ENCODE results near the gene TMEM61. TPM values are rescaled to one million over a fixed set of nuclear protein-coding genes. Genes with fewer than 3 reads are reported as not detected.
"Not testable (repeated sequence)": the region's sequence is repeated elsewhere in the genome, so short reads cannot be mapped to it uniquely, and the experiment has no call there.

Gene TMEM61
- not detected for polyA plus RNA-seq (2012; ENCODE audit: insufficient read depth, insufficient read length, low read depth)

- Histone ChIP-seq H3K4me1 (no peaks in the 10 kb centered on the region), H3K36me3 (no peaks in the 10 kb centered on the region), H3K27me3 (peaks cover 6% of the 10 kb centered on the region), H3K9me3 (no peaks in the 10 kb centered on the region), H3K4me3 (ENCODE audit: low read depth, low read length) (no peak within 1 kb of the TSS)
- no peak for TF ChIP-seq CTCF (IDR thresholded peaks at IDR 0.05; ENCODE audit: low read depth, low read length)
- no peak for DNase-seq
Measured at GRCh38 chr1:54980528-54981241, at the start of gene TMEM61. TSS of gene TMEM61 (plus strand) at chr1:54980628. CDS start at chr1:54981066, 438 bp downstream.

- Histone ChIP-seq H3K27me3 (no peaks in the 10 kb centered on the region), H3K9me3 (no peaks in the 10 kb centered on the region), H3K36me3 (no peaks in the 10 kb centered on the region), H3K4me1 (no peaks in the 10 kb centered on the region), H3K4me3 (ENCODE audit: low read depth, low read length) (no peak overlapping the region)
- DNase-seq: no peak
- no peak for TF ChIP-seq CTCF (IDR thresholded peaks at IDR 0.05; ENCODE audit: low read depth, low read length)
Measured at GRCh38 chr1:54931275-54931840, 49.1 kb upstream of the TMEM61 start.

GRCh38 chr1:54934081-54934480, 46.3 kb upstream of the TMEM61 start:
- H3K4me1 ChIP-seq; H3K4me3 ChIP-seq (ENCODE audit: low read depth, low read length): not testable (repeated sequence)

GRCh38 chr1:54934869-54935268, 45.6 kb upstream of the TMEM61 start:
- H3K4me3 ChIP-seq (ENCODE audit: low read depth, low read length): no peak overlapping the region
- H3K9me3 ChIP-seq: no peaks in the 10 kb centered on the region
- no peak for DNase-seq
- H3K4me1 ChIP-seq: no peaks in the 10 kb centered on the region
- H3K27me3 ChIP-seq: no peaks in the 10 kb centered on the region
- TF ChIP-seq CTCF (IDR thresholded peaks at IDR 0.05; ENCODE audit: low read depth, low read length): no peak
- H3K36me3 ChIP-seq: no peaks in the 10 kb centered on the region

More at GRCh38 chr1:54934081-54934480, 46.3 kb upstream of the TMEM61 start:
- DNase-seq, H3K9me3 ChIP-seq, H3K36me3 ChIP-seq, H3K27me3 ChIP-seq: not testable (repeated sequence)

- TF ChIP-seq CTCF (IDR thresholded peaks at IDR 0.05; ENCODE audit: low read depth, low read length): no peak
- no peak for DNase-seq
- no peak overlapping the region for H3K4me3 ChIP-seq (ENCODE audit: low read depth, low read length)
Measured at GRCh38 chr1:54936791-54937190, 43.6 kb upstream of the TMEM61 start.

GRCh38 chr1:54937469-54937868, 43.0 kb upstream of the TMEM61 start:
- no peak for TF ChIP-seq CTCF (IDR thresholded peaks at IDR 0.05; ENCODE audit: low read depth, low read length)
- no peak for DNase-seq
- Histone ChIP-seq H3K36me3 (no peaks in the 10 kb centered on the region), H3K9me3 (no peaks in the 10 kb centered on the region), H3K4me3 (ENCODE audit: low read depth, low read length) (no peak overlapping the region), H3K4me1 (no peaks in the 10 kb centered on the region), H3K27me3 (no peaks in the 10 kb centered on the region)

More at GRCh38 chr1:54936791-54937190, 43.6 kb upstream of the TMEM61 start:
- no peaks in the 10 kb centered on the region for H3K36me3 ChIP-seq
- H3K4me1 ChIP-seq: no peaks in the 10 kb centered on the region
- H3K9me3 ChIP-seq: no peaks in the 10 kb centered on the region
- no peaks in the 10 kb centered on the region for H3K27me3 ChIP-seq
